NK-92 (cell line): ENCODE measurements around the gene RAD17.
"Not testable (repeated sequence)": the region's sequence is repeated elsewhere in the genome, so short reads cannot be mapped to it uniquely, and the experiment has no call there.

ENCODE experiments used
- DNase-seq: peaks from one replicate; lab custom pipeline; 2025; ENCODE audit not compliant: unreplicated experiment; lab: John Stamatoyannopoulos, UW

The RAD17 gene

GRCh38 chr5:69374911-69375446, 5.4 kb downstream of the RAD17 start:
- no peak for DNase-seq

GRCh38 chr5:69378376-69378775, 8.8 kb downstream of the RAD17 start:
- DNase-seq, result no peak

DNA sequence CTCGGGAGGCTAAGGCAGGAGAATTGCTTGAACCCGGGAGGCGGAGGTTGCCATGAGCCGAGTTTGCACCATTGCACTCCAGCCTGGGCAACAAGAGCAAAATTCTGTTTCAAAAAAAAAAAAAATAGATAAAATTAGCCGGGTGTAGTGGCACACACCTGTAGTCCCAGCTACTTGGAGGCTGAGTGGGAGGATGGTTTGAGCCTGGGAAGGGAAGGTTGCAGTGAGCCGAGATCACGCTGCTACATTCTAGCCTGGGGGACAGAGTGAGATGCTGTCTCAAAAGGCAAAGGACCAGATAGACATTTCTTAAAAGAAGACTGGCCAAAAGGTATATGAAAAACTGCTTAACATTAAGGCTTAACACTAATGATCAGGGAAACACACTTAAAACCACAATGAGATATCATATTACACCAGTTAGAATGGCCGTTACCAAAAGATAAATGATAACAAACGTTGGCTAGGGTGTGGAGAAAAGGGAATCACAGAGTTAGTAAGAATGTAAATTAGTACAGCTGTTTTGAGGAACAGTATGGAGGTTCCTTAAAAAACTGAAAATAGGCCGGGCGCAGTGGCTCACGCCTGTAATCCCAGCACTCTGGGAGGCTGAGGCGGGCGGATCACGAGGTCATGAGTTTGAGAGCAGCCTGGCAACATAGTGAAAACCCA, 35.2 kb downstream of the RAD17 start:
- DNase-seq, result no peak

DNA sequence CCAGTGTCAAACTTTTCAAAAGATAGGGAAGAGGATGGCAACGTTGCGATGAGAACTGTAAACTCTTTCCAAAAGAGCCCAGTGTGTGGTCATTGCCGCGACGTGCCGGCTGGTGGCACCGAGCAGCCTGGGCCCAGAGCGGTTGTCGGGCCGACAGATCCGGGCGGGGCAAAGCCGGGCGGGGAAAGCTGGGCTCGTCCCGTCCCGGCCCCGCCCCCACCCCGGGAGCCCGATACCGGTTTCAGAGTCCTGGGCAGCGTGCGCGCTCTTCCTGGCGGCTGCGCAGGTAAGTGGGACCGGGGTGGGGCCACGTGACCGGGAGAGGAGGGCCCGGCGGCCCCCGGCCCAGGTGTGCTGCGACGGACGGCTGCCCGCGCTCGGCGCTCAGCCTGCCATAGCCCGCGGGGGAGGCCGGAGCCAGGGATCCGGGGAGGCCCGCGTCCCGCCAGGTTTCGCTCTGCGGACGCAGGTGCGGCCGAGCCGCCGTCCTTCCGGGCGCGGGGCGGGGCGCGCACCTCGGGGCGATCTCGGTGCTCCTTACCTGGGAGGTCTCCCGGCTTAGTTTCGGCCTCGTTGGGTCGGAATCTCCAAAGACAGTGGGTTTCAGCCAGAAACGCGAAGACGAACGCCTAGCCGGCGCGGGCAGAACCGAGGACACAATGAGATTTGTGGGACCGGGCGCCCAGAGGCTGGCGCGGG, 45.4 kb downstream of the RAD17 start, which contains the start of gene MARVELD2:
TSS of gene MARVELD2 (plus strand) at position 232 of the 699 bp plus-strand sequence. CDS start 4,270 bp downstream, outside the sequence.
- no peak for DNase-seq

- DNase-seq, result no peak
Measured at GRCh38 chr5:69415584-69415958, 46.0 kb downstream of the RAD17 start.

DNA sequence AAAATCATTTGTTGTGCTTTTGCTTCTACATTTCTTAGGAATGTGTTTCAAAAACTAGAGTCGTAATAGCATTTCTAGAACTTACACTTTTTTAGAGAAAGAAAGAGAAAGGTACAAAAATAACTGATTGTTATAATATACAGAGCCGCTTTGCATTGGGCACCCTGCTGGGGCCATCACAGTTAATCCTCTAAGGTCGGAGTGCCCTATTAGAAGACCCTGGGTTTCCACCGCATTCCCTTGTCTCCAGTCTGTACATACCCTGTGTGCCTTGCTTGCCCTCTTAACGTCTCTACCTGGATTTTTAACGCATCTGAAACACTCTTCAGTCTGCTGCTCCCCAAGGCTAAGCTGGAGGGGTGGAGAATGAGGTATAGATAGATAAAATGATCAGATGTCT, 46.6 kb downstream of the RAD17 start:
- no peak for DNase-seq

DNA sequence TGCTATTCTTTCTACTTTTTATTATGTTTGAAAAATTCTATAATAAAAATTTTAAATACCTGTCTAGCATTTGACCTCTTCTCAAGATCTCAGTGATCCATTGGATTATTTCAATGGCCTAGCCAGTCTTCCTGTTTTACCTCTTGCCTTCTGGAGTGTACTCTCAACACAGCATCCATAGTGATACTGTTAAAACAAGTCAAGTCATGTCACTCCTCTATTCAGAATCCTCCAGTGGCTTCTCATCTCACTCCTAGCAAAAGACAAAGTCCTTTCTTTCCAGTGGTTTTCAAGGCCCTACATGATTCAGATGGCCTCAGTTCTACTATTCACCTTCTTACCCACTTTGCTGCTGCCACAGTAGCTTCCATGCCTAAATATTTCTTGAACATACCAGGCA, 47.1 kb downstream of the RAD17 start:
- DNase-seq, result no peak

- no peak for DNase-seq
Measured at GRCh38 chr5:69418554-69418953, 48.9 kb downstream of the RAD17 start.

- no peak for DNase-seq
Measured at GRCh38 chr5:69431424-69432303, 62.0 kb downstream of the RAD17 start.

DNA sequence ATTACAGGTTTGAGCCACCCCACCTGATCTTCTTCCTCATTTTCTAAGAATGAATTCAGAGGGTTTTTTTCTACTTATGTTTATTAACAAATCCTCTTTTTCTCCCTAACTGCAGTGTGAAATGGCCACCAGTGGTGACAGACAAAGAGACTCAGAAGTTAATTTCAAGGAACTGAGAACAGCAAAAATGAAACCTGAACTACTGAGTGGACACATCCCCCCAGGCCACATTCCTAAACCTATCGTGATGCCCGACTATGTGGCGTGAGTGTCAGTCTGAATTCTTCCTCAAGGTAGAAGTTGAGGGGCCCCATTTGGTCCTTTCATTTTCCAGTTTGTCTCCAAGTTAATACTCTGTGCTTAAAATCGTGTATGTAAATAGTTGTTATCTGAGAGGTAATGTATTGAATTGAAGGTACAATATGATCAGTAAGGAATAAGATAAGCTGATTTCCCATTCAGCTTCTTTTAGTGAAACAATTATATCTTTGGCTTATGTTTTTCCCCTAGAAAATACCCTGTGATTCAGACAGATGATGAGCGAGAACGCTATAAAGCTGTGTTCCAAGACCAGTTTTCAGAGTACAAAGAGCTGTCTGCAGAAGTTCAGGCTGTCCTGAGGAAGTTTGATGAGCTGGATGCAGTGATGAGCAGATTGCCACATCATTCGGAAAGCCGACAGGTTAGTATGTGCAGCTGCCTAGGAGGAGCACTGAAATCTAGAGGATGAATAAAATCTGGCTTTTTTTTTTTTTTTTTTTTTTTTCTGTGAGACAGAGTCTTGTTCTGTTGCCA, 63.0 kb downstream of the RAD17 start:
- DNase-seq, result no peak

DNA sequence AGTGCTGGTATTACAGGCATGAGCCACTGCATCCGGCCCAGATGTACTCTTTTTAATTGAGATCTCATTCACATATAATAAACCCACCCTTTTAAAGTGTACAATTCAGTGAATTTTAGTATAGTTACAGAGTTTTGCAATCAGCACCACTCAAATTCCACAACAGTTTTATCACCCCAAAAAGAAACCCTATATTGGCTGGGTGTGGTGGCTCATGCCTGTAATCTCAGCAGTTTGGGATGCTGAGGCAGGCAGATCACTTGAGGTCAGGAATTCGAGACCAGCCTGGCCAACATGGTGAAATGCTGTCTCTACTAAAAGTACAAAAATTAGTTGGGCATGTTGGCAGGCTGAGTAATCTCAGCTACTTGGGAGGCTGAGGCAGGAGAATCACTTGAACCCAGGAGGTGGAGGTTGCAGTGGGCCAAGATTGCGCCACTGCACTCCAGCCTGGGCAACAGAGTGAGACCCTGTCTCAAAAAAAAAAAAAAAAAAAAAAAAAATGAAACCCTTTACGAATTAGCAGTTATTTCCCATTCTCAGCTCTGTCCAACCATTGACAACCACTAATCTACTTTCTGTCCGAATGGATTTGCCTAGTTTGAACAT, 65.8 kb downstream of the RAD17 start:
- not testable (repeated sequence) for DNase-seq

DNA sequence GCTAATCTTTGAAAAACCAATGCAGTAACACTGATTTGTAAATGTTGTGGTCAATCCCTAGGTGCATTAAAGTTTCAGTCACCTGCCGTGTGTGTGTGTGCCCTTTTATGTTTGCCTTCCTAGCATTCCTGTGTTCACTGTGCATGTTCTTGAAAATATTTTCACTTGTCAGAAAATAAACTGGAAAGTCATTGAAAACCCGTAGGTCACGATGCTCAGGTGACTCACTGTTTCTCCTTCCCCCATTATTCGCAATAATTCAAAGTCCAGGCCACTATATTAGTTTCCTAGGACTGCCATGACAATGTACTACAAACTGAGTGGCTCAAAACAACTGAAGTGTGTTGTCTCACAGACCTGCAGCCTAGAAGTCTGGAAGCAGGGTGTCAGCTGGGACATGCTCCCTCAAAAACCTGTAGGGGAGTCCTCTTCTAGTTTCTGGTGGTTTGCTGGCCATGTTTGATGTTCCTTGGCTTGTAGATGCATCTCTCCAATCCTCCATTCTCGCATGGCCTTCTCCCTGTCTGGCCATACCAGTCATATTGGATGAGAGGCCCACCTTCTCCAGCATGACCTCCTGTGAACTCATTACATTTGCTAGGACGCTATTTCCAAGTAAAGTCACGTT, 74.6 kb downstream of the RAD17 start:
- no peak for DNase-seq

GRCh38 chr5:69449511-69449910, 79.9 kb downstream of the RAD17 start:
- no peak for DNase-seq

DNA sequence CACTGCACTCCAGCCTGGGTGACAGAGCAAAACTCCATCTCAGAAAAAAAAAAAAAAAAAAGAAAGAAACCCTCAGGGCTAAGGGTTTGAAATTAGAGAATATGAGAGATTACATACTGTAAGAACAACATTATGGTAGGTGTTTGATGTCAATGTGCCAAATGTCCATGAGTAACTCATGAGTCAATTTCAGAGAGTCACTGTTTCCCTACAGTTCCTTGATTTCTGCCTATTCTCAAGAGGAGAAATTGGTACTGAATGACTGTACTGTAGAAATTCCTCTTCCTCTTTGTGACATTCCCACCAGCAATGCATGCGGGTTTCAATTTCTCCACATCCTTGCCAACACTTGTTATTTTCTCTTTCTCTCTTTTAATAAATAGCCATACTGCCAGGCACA, 80.5 kb downstream of the RAD17 start:
- DNase-seq, result no peak

DNA sequence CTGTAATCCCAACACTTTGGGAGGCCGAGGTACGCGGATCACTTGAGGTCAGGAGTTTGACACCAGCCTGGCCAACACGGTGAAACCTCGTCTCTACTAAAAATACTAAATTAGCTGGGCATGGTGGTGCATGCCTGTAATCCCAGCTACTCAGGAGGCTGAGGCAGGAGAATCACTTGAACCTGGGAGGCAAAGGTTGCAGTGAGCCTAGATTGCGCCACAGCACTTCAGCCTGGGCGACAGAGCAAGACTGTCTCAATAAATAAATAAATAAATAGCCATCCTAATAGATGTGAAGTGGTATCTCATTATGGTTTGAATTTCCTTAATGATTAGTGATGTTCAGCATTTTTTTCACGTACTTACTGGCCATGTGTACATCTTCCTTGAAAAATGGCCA, 80.9 kb downstream of the RAD17 start:
- DNase-seq, result not testable (repeated sequence)

- DNase-seq, result no peak
Measured at GRCh38 chr5:69451941-69452647, 82.5 kb downstream of the RAD17 start.

GRCh38 chr5:69453487-69453886, 83.9 kb downstream of the RAD17 start:
- not testable (repeated sequence) for DNase-seq

DNA sequence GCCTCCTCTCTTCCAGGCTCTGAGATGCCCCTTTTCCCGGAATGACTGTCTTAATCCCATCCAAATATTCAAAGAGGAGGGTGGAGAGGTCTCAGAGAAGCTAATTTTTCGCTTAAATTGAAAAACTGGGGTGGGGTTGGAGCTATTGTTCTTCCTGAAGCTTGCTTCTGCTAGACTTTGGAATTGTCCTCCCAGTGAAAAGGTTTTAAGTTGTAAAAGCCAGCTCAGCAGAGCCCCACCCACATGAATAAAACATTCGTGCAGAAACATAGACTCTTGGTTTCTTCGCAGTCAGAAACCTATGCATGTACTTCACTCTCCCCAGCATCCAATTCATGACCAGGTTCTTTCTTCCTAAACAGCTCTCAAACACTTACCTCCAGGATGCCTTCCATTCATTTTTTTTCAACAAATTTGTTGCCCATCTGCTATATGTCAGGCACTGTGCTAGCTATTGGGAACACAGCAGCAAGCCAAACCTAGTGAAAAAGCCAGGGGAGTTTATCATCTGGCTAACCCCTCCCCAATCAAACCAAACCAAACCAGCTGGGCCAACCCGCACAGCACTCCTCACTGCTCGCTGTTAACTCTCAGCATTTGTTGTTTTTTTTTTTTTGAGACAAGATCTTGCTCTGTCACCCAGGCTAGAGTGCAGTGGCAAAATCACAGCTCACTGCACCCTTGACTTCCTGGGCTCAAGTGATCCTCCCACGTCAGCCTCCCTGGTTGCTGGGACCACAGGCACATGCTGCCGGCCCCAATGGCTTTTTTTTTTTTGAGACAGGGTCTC, 85.0 kb downstream of the RAD17 start:
- DNase-seq, result no peak
